ENCODE measurements around the gene ERCC8.
A peak's percentile ranks its signal among the peaks of the same experiment; 100 is the strongest.

ERCC8 gene

DNA sequence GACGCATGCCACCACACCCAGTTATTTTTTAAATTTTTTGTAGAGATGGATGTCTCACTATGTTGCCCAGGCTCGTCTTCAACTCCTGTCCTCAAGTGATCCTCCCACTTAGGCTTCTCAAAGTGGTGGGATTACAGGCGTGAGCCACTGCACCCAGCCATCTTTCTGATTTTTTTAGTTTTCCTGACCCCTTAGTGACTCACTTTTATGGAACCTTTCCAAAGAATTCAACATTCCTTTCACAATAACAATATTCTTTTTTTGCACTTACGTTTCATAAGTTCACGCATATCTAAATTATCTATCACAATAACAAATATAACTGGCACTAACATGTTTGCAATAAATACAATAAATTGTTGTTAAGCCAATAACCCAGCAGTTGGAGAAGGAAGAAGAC, 109.3 kb downstream of the ERCC8 start:
- Histone ChIP-seq H3K27ac (no peak overlapping the region), H3K36me3 (replicated peaks) (no peaks in the 10 kb centered on the region), H3K4me3 (ENCODE audit: low read depth, low read length) (no peak overlapping the region), H3K27me3 (replicated peaks) (no peaks in the 10 kb centered on the region)
- DNase-seq, result peak; percentile 13
- in situ Hi-C loops (cut with HindIII; ENCODE audit: low pct_ligation_motif_present, low sequenced_read_pairs), result no loop called here
- TF ChIP-seq, protein P1, sequence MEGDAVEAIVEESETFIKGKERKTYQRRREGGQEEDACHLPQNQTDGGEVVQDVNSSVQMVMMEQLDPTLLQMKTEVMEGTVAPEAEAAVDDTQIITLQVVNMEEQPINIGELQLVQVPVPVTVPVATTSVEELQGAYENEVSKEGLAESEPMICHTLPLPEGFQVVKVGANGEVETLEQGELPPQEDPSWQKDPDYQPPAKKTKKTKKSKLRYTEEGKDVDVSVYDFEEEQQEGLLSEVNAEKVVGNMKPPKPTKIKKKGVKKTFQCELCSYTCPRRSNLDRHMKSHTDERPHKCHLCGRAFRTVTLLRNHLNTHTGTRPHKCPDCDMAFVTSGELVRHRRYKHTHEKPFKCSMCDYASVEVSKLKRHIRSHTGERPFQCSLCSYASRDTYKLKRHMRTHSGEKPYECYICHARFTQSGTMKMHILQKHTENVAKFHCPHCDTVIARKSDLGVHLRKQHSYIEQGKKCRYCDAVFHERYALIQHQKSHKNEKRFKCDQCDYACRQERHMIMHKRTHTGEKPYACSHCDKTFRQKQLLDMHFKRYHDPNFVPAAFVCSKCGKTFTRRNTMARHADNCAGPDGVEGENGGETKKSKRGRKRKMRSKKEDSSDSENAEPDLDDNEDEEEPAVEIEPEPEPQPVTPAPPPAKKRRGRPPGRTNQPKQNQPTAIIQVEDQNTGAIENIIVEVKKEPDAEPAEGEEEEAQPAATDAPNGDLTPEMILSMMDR (IDR thresholded peaks at IDR 0.05; ENCODE audit: low read depth, low read length, missing control alignments), result no peak

- H3K27ac ChIP-seq, result no peak overlapping the region
- no peaks in the 10 kb centered on the region for H3K27me3 ChIP-seq (replicated peaks)
- no peaks in the 10 kb centered on the region for H3K36me3 ChIP-seq (replicated peaks)
- in situ Hi-C loops (cut with HindIII; ENCODE audit: low pct_ligation_motif_present, low sequenced_read_pairs), result no loop called here
- no peak overlapping the region for H3K4me3 ChIP-seq (ENCODE audit: low read depth, low read length)
- DNase-seq, result no peak
- TF ChIP-seq, protein P1 (IDR thresholded peaks at IDR 0.05; ENCODE audit: low read depth, low read length, missing control alignments), result no peak
These were observed 111.3 kb downstream of the ERCC8 start for GRCh38 chr5:60833520-60833919.

DNA sequence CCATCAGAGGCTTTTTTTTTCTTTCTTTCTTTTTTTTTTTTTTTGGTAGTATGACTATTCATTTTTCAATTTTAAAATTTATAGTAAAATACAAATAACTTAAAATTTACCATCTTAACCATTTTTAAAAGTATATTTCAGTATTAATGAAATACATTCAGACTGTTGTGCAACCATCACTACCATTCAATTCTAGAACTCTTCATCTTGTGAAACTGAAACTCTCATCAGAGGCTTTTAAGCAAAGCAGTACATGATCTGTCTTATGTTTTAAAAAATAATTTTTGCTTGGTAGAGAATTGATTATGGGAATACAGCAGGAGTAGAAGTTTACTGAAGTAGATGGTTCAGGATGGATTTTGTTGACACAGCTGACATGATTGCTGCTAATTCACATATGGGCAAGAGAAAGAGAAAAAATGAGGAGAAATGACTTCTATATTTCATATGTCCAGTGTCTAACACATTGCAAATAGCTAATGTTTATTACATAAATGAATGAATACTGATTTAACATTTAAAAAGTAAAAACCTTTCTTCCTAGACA, 114.2 kb downstream of the ERCC8 start:
- Histone ChIP-seq H3K27me3 (replicated peaks) (no peaks in the 10 kb centered on the region), H3K27ac (no peak overlapping the region), H3K4me3 (ENCODE audit: low read depth, low read length) (no peak overlapping the region), H3K36me3 (replicated peaks) (no peaks in the 10 kb centered on the region)
- TF ChIP-seq, protein P1 (IDR thresholded peaks at IDR 0.05; ENCODE audit: low read depth, low read length, missing control alignments), result no peak
- no peak for DNase-seq
- in situ Hi-C loops (cut with HindIII; ENCODE audit: low pct_ligation_motif_present, low sequenced_read_pairs), result no loop called here

DNA sequence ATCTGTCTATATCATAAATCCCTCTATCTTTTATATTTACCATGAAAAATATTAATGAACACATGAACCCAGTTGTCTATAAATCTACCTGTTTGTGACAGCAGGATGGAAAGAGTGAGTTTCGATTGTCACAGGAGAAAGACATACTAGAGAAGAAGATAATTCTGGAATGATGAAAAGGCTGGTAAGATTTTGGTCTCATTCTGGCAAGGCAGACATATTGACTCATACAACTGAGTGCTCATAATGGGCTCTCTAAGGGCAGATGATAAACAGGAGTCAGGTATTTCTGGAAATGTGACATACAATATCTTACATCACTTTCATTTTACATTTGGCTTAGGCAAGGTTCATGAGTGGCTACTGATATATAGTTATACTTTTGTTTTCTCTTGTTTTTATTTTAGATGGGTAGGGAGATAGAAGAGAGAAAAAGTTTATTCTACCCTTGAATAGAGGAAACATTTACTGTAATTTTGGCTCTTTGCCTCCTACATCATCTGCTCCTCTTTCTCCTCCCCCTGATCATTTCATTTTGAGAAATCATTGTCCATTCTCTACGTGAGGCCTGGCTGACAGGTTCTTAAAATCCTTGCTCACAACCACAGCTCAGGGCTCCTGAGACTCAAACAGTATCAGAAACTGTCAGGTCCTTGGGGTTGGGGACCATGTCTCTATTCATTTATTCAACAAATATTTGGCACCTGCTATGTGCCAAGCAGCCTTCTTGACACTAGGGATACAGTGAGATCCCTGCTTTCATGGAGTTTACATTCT, 115.2 kb downstream of the ERCC8 start:
- no peaks in the 10 kb centered on the region for H3K36me3 ChIP-seq (replicated peaks)
- no peak for DNase-seq
- H3K27ac ChIP-seq, result no peak overlapping the region
- no peak overlapping the region for H3K4me3 ChIP-seq (ENCODE audit: low read depth, low read length)
- in situ Hi-C loops (cut with HindIII; ENCODE audit: low pct_ligation_motif_present, low sequenced_read_pairs), result no loop called here
- TF ChIP-seq, protein P1 (IDR thresholded peaks at IDR 0.05; ENCODE audit: low read depth, low read length, missing control alignments), result no peak
- H3K27me3 ChIP-seq (replicated peaks), result no peaks in the 10 kb centered on the region

- H3K4me3 ChIP-seq (ENCODE audit: low read depth, low read length), result no peak overlapping the region
- no peaks in the 10 kb centered on the region for H3K36me3 ChIP-seq (replicated peaks)
- in situ Hi-C loops (cut with HindIII; ENCODE audit: low pct_ligation_motif_present, low sequenced_read_pairs), result no loop called here
- TF ChIP-seq, protein P1 (IDR thresholded peaks at IDR 0.05; ENCODE audit: low read depth, low read length, missing control alignments), result no peak
- no peak overlapping the region for H3K27ac ChIP-seq
- DNase-seq, result no peak
- H3K27me3 ChIP-seq (replicated peaks), result no peaks in the 10 kb centered on the region
These were observed 117.7 kb downstream of the ERCC8 start for GRCh38 chr5:60827201-60827600.

Measured in brain microvascular endothelial cell (primary cell).